Endothelial cell of umbilical vein (primary cell): ENCODE data around the gene AVL9. TPM values are rescaled to one million over a fixed set of nuclear protein-coding genes. Genes with fewer than 3 reads are reported as not detected.

Experiments
- BruUV-seq: library from RNA; stranded (reverse); fragments of 400-500 nt; replicated peaks from 2 replicates; lab custom pipeline; 2021; lab: Mats Ljungman, UMichigan
- CTCF ChIA-PET: fragments of 300-600, 350-600 bp; sonication (Branson Sonifier 250); formaldehyde crosslinking; loops from one replicate; lab custom pipeline; 2021; ENCODE audit warnings: antibody characterized with exemption, inconsistent platforms; lab: Charles Lee
- POLR2A ChIA-PET: fragments of 300-600, 350-600 bp; sonication (Branson Sonifier 250); formaldehyde crosslinking; loops from one replicate; lab custom pipeline; 2021; ENCODE audit warnings: antibody characterized with exemption, inconsistent platforms; lab: Charles Lee
- DNase-seq: peaks from one replicate; pipeline ENCODE4 v3.0.0-alpha.2; 2011; ENCODE audit warnings: low read depth, low spot score
- FAIRE-seq: peaks from 2 replicates; lab custom pipeline; 2011; peaks lifted over from hg19 to GRCh38; lab: Jason Lieb, UNC
- H2AFZ ChIP-seq: 2 replicates; pipeline ENCODE4 v1.6.0; 2012; ENCODE audit warnings: low read depth, low read length, control low read depth, inconsistent platforms
- H3K27ac ChIP-seq: 2 replicates; pipeline ENCODE4 v1.5.1; 2011; ENCODE audit warnings: low read depth, mild to moderate bottlenecking, control low read depth, low read length, moderate library complexity; ENCODE audit not compliant: insufficient read depth
- H3K27me3 ChIP-seq, 2 experiments: 2 replicates each; pipeline versions ENCODE4 v1.6.0 to v1.6.1; 2011; ENCODE audit warnings: low read length in 2 of 2, mixed read lengths in 1 of 2; ENCODE audit not compliant: control insufficient read depth in 2 of 2, insufficient read depth in 2 of 2
- H3K36me3 ChIP-seq, 2 experiments: 2 replicates in 1 of 2; 3 replicates in 1 of 2; pipeline ENCODE4 v1.5.1; 2011; ENCODE audit warnings: low read length in 2 of 2, mild to moderate bottlenecking in 1 of 2, moderate library complexity in 1 of 2; ENCODE audit not compliant: control insufficient read depth in 2 of 2, insufficient read depth in 2 of 2; ENCODE audit errors: extremely low read depth in 1 of 2
- H3K4me1 ChIP-seq: 3 replicates; pipeline ENCODE4 v1.5.1; 2011; ENCODE audit warnings: mild to moderate bottlenecking, low read length; ENCODE audit not compliant: control insufficient read depth, insufficient read depth; ENCODE audit errors: extremely low read depth
- H3K4me2 ChIP-seq: 2 replicates; pipeline ENCODE4 v1.6.1; 2011; ENCODE audit warnings: low read length, control low read depth, mixed read lengths; ENCODE audit not compliant: insufficient read depth
- H3K4me3 ChIP-seq, 3 experiments: fragments of 200-600 bp in 1 of 3; sonication (generic), shearing (Covaris generic) in 1 of 3; replicated peaks in 1 of 3; 2 replicates each; pipeline ENCODE4 v1.5.1; 2011 to 2016; ENCODE audit warnings: control low read depth in 3 of 3, low read length in 3 of 3, mild to moderate bottlenecking in 2 of 3, inconsistent platforms in 1 of 3, low read depth in 1 of 3, moderate library complexity in 1 of 3; ENCODE audit not compliant: insufficient read depth in 1 of 3
- H3K79me2 ChIP-seq: 2 replicates; pipeline ENCODE4 v1.6.0; 2012; ENCODE audit warnings: low read length, inconsistent platforms; ENCODE audit not compliant: control insufficient read depth, insufficient read depth
- H3K9ac ChIP-seq: replicated peaks from 2 replicates; pipeline ENCODE3; 2011; ENCODE audit warnings: low read length, control low read depth; ENCODE audit not compliant: insufficient read depth; ENCODE audit errors: extremely low read depth
- H3K9me1 ChIP-seq: replicated peaks from 3 replicates; pipeline ENCODE4 v1.6.0; 2011; ENCODE audit warnings: mild to moderate bottlenecking, low read length; ENCODE audit not compliant: control insufficient read depth, insufficient read depth; ENCODE audit errors: extremely low read depth
- H3K9me3 ChIP-seq: replicated peaks from 2 replicates; pipeline ENCODE4 v1.5.1; 2012; ENCODE audit warnings: low read length, inconsistent platforms; ENCODE audit not compliant: control insufficient read depth, insufficient read depth
- H4K20me1 ChIP-seq: replicated peaks from 2 replicates; pipeline ENCODE3; 2011; ENCODE audit warnings: mild to moderate bottlenecking, low read length; ENCODE audit not compliant: control insufficient read depth, insufficient read depth; ENCODE audit errors: extremely low read depth
- CTCF ChIP-seq, 2 donors: IDR thresholded peaks; 1 replicate in 1 of 2; 2 replicates in 1 of 2; pipeline ENCODE4 v1.5.1; 2011; ENCODE audit warnings: low read length in 2 of 2, mild to moderate bottlenecking in 2 of 2, moderate library complexity in 2 of 2, control low read depth in 1 of 2, inconsistent platforms in 1 of 2, low read depth in 1 of 2; ENCODE audit not compliant: insufficient read depth in 1 of 2; ENCODE audit errors: extremely low read depth in 1 of 2
- EZH2 ChIP-seq: IDR thresholded peaks from 2 replicates; pipeline ENCODE4 v1.6.1; 2012; ENCODE audit warnings: borderline replicate concordance, low read depth, mild to moderate bottlenecking, moderate library complexity, low read length, inconsistent platforms; ENCODE audit not compliant: severe bottlenecking
- FOS ChIP-seq: IDR thresholded peaks from 2 replicates; pipeline ENCODE4 v1.6.1; 2011; ENCODE audit warnings: mild to moderate bottlenecking, low read length, moderate library complexity, borderline replicate concordance; ENCODE audit not compliant: insufficient read depth
- GATA2 ChIP-seq: IDR thresholded peaks from 2 replicates; pipeline ENCODE4 v1.7.0; 2011; ENCODE audit warnings: low read depth, mild to moderate bottlenecking, moderate library complexity, mixed read lengths, low read length; ENCODE audit not compliant: insufficient read length, insufficient read depth
- JUN ChIP-seq: IDR thresholded peaks from 2 replicates; pipeline ENCODE4 v1.6.1; 2011; ENCODE audit warnings: borderline replicate concordance, low read depth; ENCODE audit not compliant: insufficient read length, insufficient read depth
- MYC ChIP-seq: IDR thresholded peaks from one replicate; pipeline ENCODE4 v1.6.1; 2011; ENCODE audit warnings: mild to moderate bottlenecking, low read depth, low read length
- POLR2A ChIP-seq: IDR thresholded peaks from 2 replicates; pipeline ENCODE4 v1.6.1; 2012; ENCODE audit warnings: low read depth, mild to moderate bottlenecking, control low read depth, low read length
- POLR2AphosphoS5 ChIP-seq: IDR thresholded peaks from 2 replicates; pipeline ENCODE4 v1.6.1; 2012; ENCODE audit warnings: low read depth, mild to moderate bottlenecking, control low read depth, low read length, moderate library complexity; ENCODE audit not compliant: insufficient read depth
- dilution Hi-C: fragments of 300-500 bp; cut with MboI; formaldehyde crosslinking; loops from one replicate; pipeline ENCODE4 v1.15.0; 2019; ENCODE audit warnings: low sequenced_read_pairs; ENCODE audit not compliant: extremely low pct_ligation_motif_present
- intact Hi-C: fragments of 100-400 bp; cut with micrococcal nuclease; formaldehyde crosslinking; loops from one replicate; pipeline ENCODE4 v1.10.0; 2022
- polyA plus RNA-seq, 4 experiments: library from polyadenylated mRNA; depleted of rRNA in 3 of 4; stranded (reverse) in 3 of 4; unstranded in 1 of 4; fragments of >200 nt; gene quantifications; 2 replicates each; pipeline versions ENCODE4 v1.2.1 to v1.2.3, GENCODE V29; 2011 to 2012; ENCODE audit warnings: missing spikeins in 1 of 4
- total RNA-seq: library from RNA; stranded (reverse); gene quantifications from 2 replicates; pipeline ENCODE4 v1.2.3, GENCODE V29; 2021
- TF ChIP-seq, protein P1 (sequence below): IDR thresholded peaks from 2 replicates; pipeline ENCODE4 v1.6.1; 2011; ENCODE audit not compliant: insufficient read depth, insufficient read length

AVL9 gene
- total and polyA plus RNA-seq, 2 donors (not counting 3 experiments of a cell fraction or from before 2014, with no cell fraction given): 12.7 to 42.5 TPM

GRCh38 chr7:32564542-32564941, 69.3 kb downstream of the AVL9 start:
- peaks cover 6% of the 10 kb centered on the region for H3K4me1 ChIP-seq
- no peak overlapping the region for H2AFZ ChIP-seq
- no peak overlapping the region for H3K4me3 ChIP-seq
- H3K9me3 ChIP-seq: no peaks in the 10 kb centered on the region
- H3K27me3 ChIP-seq: no peaks in the 10 kb centered on the region
- no peak overlapping the region for H3K27ac ChIP-seq
- intact Hi-C loops (no loop called here), dilution Hi-C loops (no loop called here)
- H3K9me1 ChIP-seq: no peaks in the 10 kb centered on the region
- CTCF ChIA-PET: interaction anchor here (1.0 to 1.3 kb wide), 2 partner anchors 32 to 281 kb away, joined by 3 to 4 read pairs; no protein-coding TSS in a partner anchor
- TF ChIP-seq POLR2A: no peak
- no peak for TF ChIP-seq POLR2AphosphoS5
- TF ChIP-seq, protein P1, sequence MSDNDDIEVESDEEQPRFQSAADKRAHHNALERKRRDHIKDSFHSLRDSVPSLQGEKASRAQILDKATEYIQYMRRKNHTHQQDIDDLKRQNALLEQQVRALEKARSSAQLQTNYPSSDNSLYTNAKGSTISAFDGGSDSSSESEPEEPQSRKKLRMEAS: no peak
- no peak for TF ChIP-seq GATA2
- DNase-seq (peak; percentile 40), FAIRE-seq (peak; percentile 80)
- H3K4me2 ChIP-seq: no peak overlapping the region
- no peaks in the 10 kb centered on the region for H3K79me2 ChIP-seq
- POLR2A ChIA-PET: no interaction called here
- BruUV-seq: no TSS peak
- H3K36me3 ChIP-seq: peaks cover 0 to 5% of the 10 kb centered on the region in 2 experiments
- no peak overlapping the region for H3K9ac ChIP-seq
- H4K20me1 ChIP-seq: no peaks in the 10 kb centered on the region

DNA sequence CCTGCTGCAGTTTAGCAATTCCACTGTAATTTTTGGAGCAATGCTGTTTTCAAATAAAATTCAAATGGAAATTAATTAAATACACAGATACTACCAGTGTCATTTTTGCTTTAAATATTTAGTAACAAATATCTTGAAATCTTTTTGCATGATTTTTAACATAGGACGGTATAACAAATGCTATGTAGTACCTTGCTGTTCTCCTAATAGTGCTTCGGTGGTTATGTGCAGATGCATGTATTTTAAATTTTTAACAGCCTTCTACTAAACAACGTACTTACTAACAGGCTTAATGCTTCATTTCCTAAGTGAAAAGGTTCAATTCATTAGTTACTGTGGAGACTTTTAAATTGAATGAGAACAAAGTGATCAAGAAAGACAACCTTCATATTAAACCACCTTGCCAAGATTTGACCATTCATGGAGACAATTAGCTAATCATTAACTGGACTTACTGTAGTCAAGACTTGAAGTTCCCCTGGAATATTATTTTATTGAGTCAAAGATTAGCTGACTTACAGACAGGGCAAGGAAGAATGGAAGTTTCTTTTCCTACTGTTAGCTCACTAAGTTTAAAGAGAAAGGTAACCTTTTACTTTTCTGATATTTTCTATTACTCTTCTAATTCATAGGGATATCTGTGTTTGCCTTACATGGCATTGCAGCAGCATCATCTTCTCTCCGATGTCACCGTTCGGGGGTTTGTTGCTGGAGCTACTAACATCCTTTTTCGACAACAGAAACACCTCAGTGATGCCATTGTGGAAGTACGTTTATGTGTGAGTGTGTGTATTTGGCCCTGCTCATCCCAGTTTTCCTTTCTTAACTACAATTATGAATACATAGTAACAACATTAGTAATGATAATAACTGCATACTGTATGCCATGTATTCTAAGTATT, 74.3 kb downstream of the AVL9 start:
- H3K4me1 ChIP-seq: peaks cover under 1% of the 10 kb centered on the region
- peak overlapping the region; percentile 3 for H3K9ac ChIP-seq
- H3K4me2 ChIP-seq: no peak overlapping the region
- peaks cover 2 to 8% of the 10 kb centered on the region in 2 experiments for H3K36me3 ChIP-seq
- H2AFZ ChIP-seq: no peak overlapping the region
- POLR2A ChIA-PET: no interaction called here
- TF ChIP-seq POLR2AphosphoS5 (no peak), JUN (no peak), GATA2 (no peak), POLR2A (no peak), CTCF (IDR thresholded peaks at IDR 0.05; ENCODE audit: extremely low read depth in 1 of 2, insufficient read depth in 1 of 2, low read depth in 1 of 2, low read length in 2 of 2) (no peak), FOS (no peak), MYC (no peak), EZH2 (no peak)
- TF ChIP-seq, protein P1: no peak
- FAIRE-seq (no peak), DNase-seq (no peak)
- CTCF ChIA-PET: no interaction called here
- no peaks in the 10 kb centered on the region for H4K20me1 ChIP-seq
- no TSS peak for BruUV-seq
- dilution Hi-C loops (no loop called here), intact Hi-C loops (no loop called here)
- no peaks in the 10 kb centered on the region for H3K9me3 ChIP-seq
- no peaks in the 10 kb centered on the region for H3K27me3 ChIP-seq
- no peak overlapping the region for H3K4me3 ChIP-seq
- H3K79me2 ChIP-seq: peaks cover 3% of the 10 kb centered on the region
- no peak overlapping the region for H3K27ac ChIP-seq
- no peaks in the 10 kb centered on the region for H3K9me1 ChIP-seq
